Liver (tissue), 9 donors: ENCODE data around the gene KRT75. TPM values are rescaled to one million over a fixed set of nuclear protein-coding genes. Genes with fewer than 3 reads are reported as not detected.

Source experiments
- DNase-seq: peaks from one replicate; pipeline ENCODE4 v3.0.0-alpha.2; 2017; ENCODE audit warnings: low spot score
- H3K27ac ChIP-seq, 2 donors: one replicate each; pipeline ENCODE4 v1.7.0; 2013; ENCODE audit warnings: inconsistent platforms in 2 of 2, low read length in 2 of 2, control low read depth in 1 of 2, low read depth in 1 of 2, mild to moderate bottlenecking in 1 of 2
- H3K27me3 ChIP-seq, 4 donors: one replicate each; pipeline versions ENCODE4 v1.6.1 to v1.7.0; 2013; ENCODE audit warnings: low read length in 3 of 4, inconsistent platforms in 1 of 4, mild to moderate bottlenecking in 1 of 4, moderate library complexity in 1 of 4; ENCODE audit not compliant: control insufficient read depth in 4 of 4, insufficient read depth in 4 of 4
- H3K36me3 ChIP-seq, 4 donors: one replicate each; pipeline versions ENCODE4 v1.6.1 to v1.7.0; 2013; ENCODE audit warnings: low read length in 3 of 4, mild to moderate bottlenecking in 3 of 4, low read depth in 1 of 4, moderate library complexity in 1 of 4; ENCODE audit not compliant: control insufficient read depth in 4 of 4, insufficient read depth in 3 of 4
- H3K4me1 ChIP-seq, 4 donors: one replicate each; pipeline versions ENCODE4 v1.6.1 to v1.7.0; 2013; ENCODE audit warnings: low read length in 3 of 4, mild to moderate bottlenecking in 3 of 4, moderate library complexity in 1 of 4; ENCODE audit not compliant: control insufficient read depth in 4 of 4, insufficient read depth in 4 of 4
- H3K4me3 ChIP-seq, 3 donors: one replicate each; pipeline versions ENCODE4 v1.6.1 to v1.7.0; 2013; ENCODE audit warnings: low read length in 3 of 3, control low read depth in 1 of 3, low read depth in 1 of 3, mild to moderate bottlenecking in 1 of 3
- H3K9ac ChIP-seq, 2 donors: one replicate each; pipeline ENCODE4 v1.7.0; 2013; ENCODE audit warnings: low read length in 2 of 2, mild to moderate bottlenecking in 2 of 2, moderate library complexity in 2 of 2, control low read depth in 1 of 2, low read depth in 1 of 2
- H3K9me3 ChIP-seq, 4 donors: one replicate each; pipeline versions ENCODE4 v1.6.1 to v1.7.0; 2013; ENCODE audit warnings: low read length in 3 of 4; ENCODE audit not compliant: control insufficient read depth in 4 of 4
- ATF3 ChIP-seq: IDR thresholded peaks from 2 replicates; pipeline ENCODE4 v1.6.1; 2016; ENCODE audit warnings: antibody characterized with exemption
- CTCF ChIP-seq: fragments of 150-350 bp; IDR thresholded peaks from 2 replicates; pipeline ENCODE4 v1.5.1; 2017; ENCODE audit warnings: improper control_type of control experiment, low read depth, low read length; ENCODE audit not compliant: missing input control
- EGR1 ChIP-seq, 2 donors: IDR thresholded peaks; 2 replicates each; pipeline ENCODE4 v1.6.1; 2016 to 2018; ENCODE audit warnings: antibody characterized with exemption in 2 of 2, low read depth in 2 of 2
- FOXA1 ChIP-seq: IDR thresholded peaks from 2 replicates; pipeline ENCODE4 v1.6.1; 2016; ENCODE audit warnings: antibody characterized with exemption
- FOXA2 ChIP-seq: IDR thresholded peaks from 2 replicates; pipeline ENCODE4 v1.6.1; 2016; ENCODE audit warnings: antibody characterized with exemption
- GABPA ChIP-seq, 2 donors: IDR thresholded peaks in 1 of 2; conservative IDR thresholded peaks in 1 of 2; 2 replicates each; pipeline ENCODE4 v1.6.1; 2016; ENCODE audit warnings: antibody characterized with exemption in 2 of 2, mild to moderate bottlenecking in 1 of 2, moderate library complexity in 1 of 2
- HNF4A ChIP-seq, 2 donors: conservative IDR thresholded peaks; 2 replicates each; pipeline ENCODE4 v1.6.1; 2016; ENCODE audit warnings: antibody characterized with exemption in 2 of 2, mild to moderate bottlenecking in 2 of 2
- HNF4G ChIP-seq: IDR thresholded peaks from 2 replicates; pipeline ENCODE4 v1.6.1; 2016; ENCODE audit warnings: antibody characterized with exemption
- JUND ChIP-seq, 2 donors: IDR thresholded peaks; 2 replicates each; pipeline ENCODE4 v1.6.1; 2016; ENCODE audit warnings: antibody characterized with exemption in 2 of 2
- MAX ChIP-seq: IDR thresholded peaks from 2 replicates; pipeline ENCODE4 v1.6.1; 2016; ENCODE audit warnings: antibody characterized with exemption
- NR2F2 ChIP-seq: IDR thresholded peaks from 2 replicates; pipeline ENCODE4 v1.6.1; 2016; ENCODE audit warnings: antibody characterized with exemption
- RAD21 ChIP-seq, 2 donors: IDR thresholded peaks; 2 replicates each; pipeline ENCODE4 v1.6.1; 2016; ENCODE audit warnings: antibody characterized with exemption in 2 of 2, mild to moderate bottlenecking in 2 of 2
- REST ChIP-seq: IDR thresholded peaks from 2 replicates; pipeline ENCODE4 v1.6.1; 2016; ENCODE audit warnings: antibody characterized with exemption, mild to moderate bottlenecking
- RXRA ChIP-seq, 2 donors: IDR thresholded peaks; 2 replicates each; pipeline ENCODE4 v1.6.1; 2017 to 2018; ENCODE audit warnings: antibody characterized with exemption in 2 of 2, mild to moderate bottlenecking in 1 of 2
- SP1 ChIP-seq: IDR thresholded peaks from 2 replicates; pipeline ENCODE4 v1.6.1; 2018; ENCODE audit warnings: antibody characterized with exemption, mild to moderate bottlenecking
- TAF1 ChIP-seq: conservative IDR thresholded peaks from 2 replicates; pipeline ENCODE4 v1.6.1; 2016; ENCODE audit warnings: antibody characterized with exemption, mild to moderate bottlenecking
- YY1 ChIP-seq: IDR thresholded peaks from 2 replicates; pipeline ENCODE4 v1.6.1; 2016; ENCODE audit warnings: antibody characterized with exemption, mild to moderate bottlenecking
- ZBTB33 ChIP-seq: IDR thresholded peaks from 2 replicates; pipeline ENCODE4 v1.6.1; 2016; ENCODE audit warnings: antibody characterized with exemption
- WGBS: extraction: QIAGEN DNeasy Blood & Tissue Kit; methylation state at CpG from one replicate; pipeline ENCODE4 v1.1.7; 2013; 5-methylcytosine and 5-hydroxymethylcytosine counted together
- polyA plus RNA-seq, 2 donors: library from polyadenylated mRNA; stranded (reverse) in 1 of 2; unstranded in 1 of 2; fragments of 200-250 nt in 1 of 2; fragments of >200 nt in 1 of 2; fragmentation: Nextera tagmentation in 1 of 2; extraction: Ambion mirVana in 1 of 2; gene quantifications; one replicate each; pipeline versions ENCODE4 v1.2.1 to v1.2.3, GENCODE V29; 2013 to 2015
- total RNA-seq, 2 donors: library from RNA; depleted of rRNA; stranded (reverse); fragments of >200 nt; gene quantifications; one replicate each; pipeline ENCODE4 v1.2.3, GENCODE V29; 2014
- donor health status: healthy.
- donor health status: healthy.
- donor health status: healthy.
- donor health status: healthy.
- donor health status: healthy.

The KRT75 gene
- total and polyA plus RNA-seq, 4 donors, result not detected

GRCh38 chr12:52419656-52420055, 14.5 kb downstream of the KRT75 start:
- Histone ChIP-seq H3K4me3 (no peak overlapping the region), H3K9me3 (no peaks in the 10 kb centered on the region), H3K27ac (no peak overlapping the region), H3K36me3 (no peaks in the 10 kb centered on the region), H3K9ac (no peak overlapping the region), H3K4me1 (no peaks in the 10 kb centered on the region), H3K27me3 (peaks cover 0 to 5% (median 0%) of the 10 kb centered on the region in 4 donors)
- WGBS, result 66% methylated on average over 1 of the region's 1 CpG
- no peak for DNase-seq
- no peak for TF ChIP-seq ZBTB33
- TF ChIP-seq ATF3, result no peak
- no peak for TF ChIP-seq MAX
- TF ChIP-seq HNF4G, result no peak
- TF ChIP-seq REST, result no peak
- no peak for TF ChIP-seq RXRA (IDR thresholded peaks at IDR 0.05)
- no peak for TF ChIP-seq GABPA (IDR thresholded peaks at IDR 0.05 in 1 of 2, conservative IDR thresholded peaks at IDR 0.05 in 1 of 2)
- no peak for TF ChIP-seq CTCF
- no peak for TF ChIP-seq YY1
- no peak for TF ChIP-seq TAF1
- TF ChIP-seq RAD21 (IDR thresholded peaks at IDR 0.05), result no peak
- no peak for TF ChIP-seq NR2F2
- no peak for TF ChIP-seq FOXA2
- no peak for TF ChIP-seq FOXA1
- TF ChIP-seq SP1, result no peak
- TF ChIP-seq HNF4A (conservative IDR thresholded peaks at IDR 0.05), result no peak
- TF ChIP-seq JUND (IDR thresholded peaks at IDR 0.05), result no peak
- TF ChIP-seq EGR1 (IDR thresholded peaks at IDR 0.05; ENCODE audit: low read depth in 2 of 2), result no peak
